HCT116 (cell line): Measurements from ENCODE around the gene CD59. TPM values are rescaled to one million over a fixed set of nuclear protein-coding genes. Genes with fewer than 3 reads are reported as not detected.
A peak's percentile ranks its signal among the peaks of the same experiment; 100 is the strongest.

Experiments used
- ATAC-seq: fragments of 200-7000 bp; cut with Tn5 transposase; 2 replicates; pipeline ENCODE4 v1.9.1; 2020; ENCODE audit warnings: mild to moderate bottlenecking, moderate library complexity
- BruUV-seq: library from RNA; stranded (reverse); fragments of 400-500 nt; replicated peaks from 2 replicates; lab custom pipeline; 2021; lab: Mats Ljungman, UMichigan
- CTCF ChIA-PET: fragments of 300-600 bp; sonication (Branson Sonifier 250); formaldehyde crosslinking; loops from one replicate; lab custom pipeline; 2021; ENCODE audit warnings: antibody characterized with exemption; lab: Charles Lee
- POLR2A ChIA-PET: fragments of 300-600, 350-600 bp; sonication (Branson Sonifier 250); formaldehyde crosslinking; loops from one replicate; lab custom pipeline; 2021; ENCODE audit warnings: antibody characterized with exemption; lab: Charles Lee
- RAD21 ChIA-PET, 2 experiments: fragments of 300-600 bp; sonication (Branson Sonifier 250); formaldehyde crosslinking; loops; one replicate each; lab custom pipeline; 2023; ENCODE audit warnings: low total read pairs in 2 of 2; ENCODE audit not compliant: uncharacterized antibody in 2 of 2, unreplicated experiment in 2 of 2, low non-redundant PET in 1 of 2; lab: Charles Lee
- DNase-seq: peaks from one replicate; pipeline ENCODE4 v3.0.0-alpha.2; 2010; ENCODE audit warnings: low read depth, low spot score
- H2AFZ ChIP-seq: fragments of 200-600 bp; shearing (Covaris generic), sonication (generic); 2 replicates; pipeline ENCODE4 v1.6.1; 2017; ENCODE audit warnings: low read depth, mixed run types, mixed read lengths, antibody characterized with exemption, low read length; ENCODE audit not compliant: poor library complexity, severe bottlenecking
- H3K27ac ChIP-seq: 2 replicates; pipeline ENCODE4 v1.5.1; 2012; ENCODE audit warnings: low read depth, low read length
- H3K27me3 ChIP-seq: fragments of 200-600 bp; sonication (generic); 2 replicates; pipeline ENCODE4 v1.6.1; 2016; ENCODE audit warnings: mixed run types, low read length, mixed read lengths; ENCODE audit not compliant: insufficient read depth
- H3K36me3 ChIP-seq, 2 experiments: fragments of 200-500 bp in 1 of 2; fragments of 200-600 bp in 1 of 2; sonication (Bioruptor generic) in 1 of 2; sonication (generic) in 1 of 2; 2 replicates each; pipeline versions ENCODE4 v1.5.1 to v1.6.1; 2014 to 2016; ENCODE audit warnings: low read length in 2 of 2, inconsistent platforms in 1 of 2, mixed read lengths in 1 of 2, mixed run types in 1 of 2; ENCODE audit not compliant: insufficient read depth in 2 of 2, control insufficient read depth in 1 of 2
- H3K4me1 ChIP-seq, 2 experiments: fragments of 200-600 bp in 1 of 2; sonication (generic) in 1 of 2; 2 replicates each; pipeline versions ENCODE4 v1.5.1 to v1.6.1; 2012 to 2017; ENCODE audit warnings: low read length in 2 of 2, inconsistent platforms in 1 of 2, mild to moderate bottlenecking in 1 of 2, mixed read lengths in 1 of 2, mixed run types in 1 of 2, moderate library complexity in 1 of 2; ENCODE audit not compliant: insufficient read depth in 2 of 2, control insufficient read depth in 1 of 2
- H3K4me2 ChIP-seq: fragments of 200-600 bp; sonication (generic); 2 replicates; pipeline ENCODE4 v1.6.1; 2017; ENCODE audit warnings: mixed run types, low read length, mixed read lengths
- H3K4me3 ChIP-seq, 2 experiments: fragments of 200-600 bp in 1 of 2; sonication (generic) in 1 of 2; replicated peaks in 1 of 2; 2 replicates each; pipeline ENCODE4 v1.5.1; 2011 to 2016; ENCODE audit warnings: low read length in 2 of 2, control low read depth in 1 of 2, low read depth in 1 of 2, mild to moderate bottlenecking in 1 of 2, mixed read lengths in 1 of 2, mixed run types in 1 of 2
- H3K79me2 ChIP-seq: fragments of 200-600 bp; sonication (generic); 2 replicates; pipeline ENCODE4 v1.6.1; 2017; ENCODE audit warnings: mild to moderate bottlenecking, mixed run types, low read length, moderate library complexity, mixed read lengths; ENCODE audit not compliant: insufficient read depth
- H3K9ac ChIP-seq: fragments of 200-600 bp; sonication (generic); 2 replicates; pipeline ENCODE4 v1.6.1; 2016; ENCODE audit warnings: low read length, mixed read lengths
- H3K9me2 ChIP-seq: fragments of 200-600 bp; sonication (generic), shearing (Covaris generic); 2 replicates; pipeline ENCODE4 v1.6.1; 2017; ENCODE audit warnings: mixed run types, mild to moderate bottlenecking, moderate library complexity; ENCODE audit not compliant: insufficient read depth
- H3K9me3 ChIP-seq, 2 experiments: fragments of 200-500 bp in 1 of 2; fragments of 200-600 bp in 1 of 2; sonication (Bioruptor generic) in 1 of 2; sonication (generic) in 1 of 2; 2 replicates each; pipeline ENCODE4 v1.6.1; 2014 to 2017; ENCODE audit warnings: low read length in 2 of 2, mixed read lengths in 2 of 2, inconsistent platforms in 1 of 2, low read depth in 1 of 2, mild to moderate bottlenecking in 1 of 2, mixed run types in 1 of 2, moderate library complexity in 1 of 2; ENCODE audit not compliant: control insufficient read depth in 1 of 2, insufficient read depth in 1 of 2
- H4K20me1 ChIP-seq: fragments of 200-600 bp; sonication (generic), shearing (Covaris generic); 2 replicates; pipeline ENCODE4 v1.6.1; 2017; ENCODE audit warnings: mixed run types, mild to moderate bottlenecking, moderate library complexity; ENCODE audit not compliant: insufficient read depth
- ATF3 ChIP-seq: IDR thresholded peaks from 2 replicates; pipeline ENCODE4 v1.6.1; 2012
- EGR1 ChIP-seq: IDR thresholded peaks from 2 replicates; pipeline ENCODE4 v1.6.1; 2012; ENCODE audit warnings: low read depth
- FOSL1 ChIP-seq: IDR thresholded peaks from 2 replicates; pipeline ENCODE4 v1.6.1; 2012; ENCODE audit warnings: low read depth
- JUND ChIP-seq: IDR thresholded peaks from 2 replicates; pipeline ENCODE4 v1.6.1; 2012
- POLR2A ChIP-seq: IDR thresholded peaks from 2 replicates; pipeline ENCODE4 v1.7.0; 2011; ENCODE audit warnings: borderline replicate concordance; ENCODE audit not compliant: insufficient read depth, insufficient read length; ENCODE audit errors: extremely low read depth
- POLR2AphosphoS5 ChIP-seq: IDR thresholded peaks from 2 replicates; pipeline ENCODE4 v1.6.1; 2011; ENCODE audit warnings: mild to moderate bottlenecking, low read depth, low read length, moderate library complexity
- RAD21 ChIP-seq: IDR thresholded peaks from 2 replicates; pipeline ENCODE4 v1.6.1; 2012; ENCODE audit warnings: low read depth, mild to moderate bottlenecking
- REST ChIP-seq: IDR thresholded peaks from 2 replicates; pipeline ENCODE4 v1.6.1; 2012; ENCODE audit warnings: low read depth
- intact Hi-C: fragments of 100-400 bp; cut with micrococcal nuclease; formaldehyde crosslinking; loops from 2 replicates; pipeline ENCODE4 v1.10.0; 2022
- total RNA-seq: library from RNA; stranded (reverse); gene quantifications from one replicate; pipeline ENCODE4 v1.2.1, GENCODE V29; 2021; ENCODE audit not compliant: unreplicated experiment

Gene CD59
- total RNA-seq, 1 experiment from 2014 or later = 122 TPM

GRCh38 chr11:33700502-33701271, 35.5 kb downstream of the CD59 start, which contains the start of gene C11orf91:
TSS of gene C11orf91 (minus strand) at chr11:33700826. CDS start at chr11:33700740, 86 bp downstream.
- 0 out of 4 replicates have a peak, but pooled peaks cover 0 to 6% of the 10 kb centered on the region in 2 experiments for H3K36me3 ChIP-seq
- peak within 1 kb of the TSS; percentile 44 to 52 for H3K4me3 ChIP-seq
- no TSS peak for BruUV-seq
- H2AFZ ChIP-seq = peak within 1 kb of the TSS; percentile 8
- intact Hi-C loops = loop anchor here (5.0 kb wide), 1 partner anchor 37 kb away; the partner anchor contains the start of gene CD59
- H3K9me2 ChIP-seq = no peaks in the 10 kb centered on the region
- H3K79me2 ChIP-seq = no peaks in the 10 kb centered on the region
- peak within 1 kb of the TSS; percentile 45 for H3K9ac ChIP-seq
- POLR2A ChIA-PET = interaction anchor here (1.1 to 4.6 kb wide), 5 partner anchors 10 to 142 kb away, joined by 3 to 38 read pairs (median 11); partner anchors contain the start of gene CD59
- CTCF ChIA-PET = interaction anchor here (0.6 to 4.3 kb wide), 2 partner anchors 42 to 134 kb away, joined by 3 to 16 read pairs; no protein-coding TSS in a partner anchor
- peak; percentile 80 for TF ChIP-seq EGR1
- peak; percentile 74 for TF ChIP-seq POLR2AphosphoS5
- TF ChIP-seq REST = no peak
- TF ChIP-seq POLR2A = no peak
- TF ChIP-seq RAD21 = no peak
- no peak for TF ChIP-seq FOSL1
- no peak for TF ChIP-seq ATF3
- TF ChIP-seq JUND = no peak
- H3K9me3 ChIP-seq = no peaks in the 10 kb centered on the region
- H3K27ac ChIP-seq = peak within 1 kb of the TSS; percentile 23; the same call in 1 of the 2 replicates
- ATAC-seq (peak; percentile 93), DNase-seq (peak; percentile 76)
- no peaks in the 10 kb centered on the region for H3K27me3 ChIP-seq
- peaks cover 10 to 71% of the 10 kb centered on the region in 2 experiments for H3K4me1 ChIP-seq
- H3K4me2 ChIP-seq = peak within 1 kb of the TSS; percentile 88
- RAD21 ChIA-PET = interaction anchor here (0.6 to 1.3 kb wide), 3 partner anchors 15 to 42 kb away, joined by 3 to 4 read pairs (median 3); no protein-coding TSS in a partner anchor
- no peaks in the 10 kb centered on the region for H4K20me1 ChIP-seq
